Tibial nerve (tissue), 4 donors: Measurements from ENCODE around the gene ADGB. TPM values are rescaled to one million over a fixed set of nuclear protein-coding genes. Genes with fewer than 3 reads are reported as not detected.

Experiments
- DNase-seq, 2 donors: peaks; one replicate each; pipeline ENCODE4 v3.0.0-alpha.2; 2019; ENCODE audit warnings: low spot score in 2 of 2
- H3K27ac ChIP-seq, 4 donors: fragments of 200-600 bp; sonication (generic) in 3 of 4; one replicate each; pipeline ENCODE4 v1.5.1; 2017 to 2019; ENCODE audit warnings: mild to moderate bottlenecking in 1 of 4
- H3K27me3 ChIP-seq, 2 donors: fragments of 200-600 bp; sonication (generic) in 1 of 2; one replicate each; pipeline versions ENCODE4 v1.5.1 to v1.6.0; 2017 to 2019
- H3K36me3 ChIP-seq, 3 donors: fragments of 200-600 bp; sonication (generic); one replicate each; pipeline ENCODE4 v1.5.1; 2018 to 2019
- H3K4me1 ChIP-seq, 4 donors: fragments of 200-600 bp; sonication (generic) in 3 of 4; one replicate each; pipeline ENCODE4 v1.5.1; 2017 to 2019
- H3K4me3 ChIP-seq, 4 donors: fragments of 200-600 bp; sonication (generic) in 3 of 4; one replicate each; pipeline ENCODE4 v1.5.1; 2017 to 2019; ENCODE audit warnings: mild to moderate bottlenecking in 1 of 4, moderate library complexity in 1 of 4
- H3K9me3 ChIP-seq, 4 donors: fragments of 200-600 bp; sonication (generic) in 3 of 4; one replicate each; pipeline ENCODE4 v1.5.1; 2017 to 2019
- CTCF ChIP-seq, 5 experiments: fragments of 200-600 bp in 3 of 5; fragments of 450-650 bp in 2 of 5; sonication (generic) in 3 of 5; IDR thresholded peaks; one replicate each; pipeline ENCODE4 v1.5.1; 2016 to 2019; ENCODE audit warnings: antibody characterized with exemption in 5 of 5, mild to moderate bottlenecking in 3 of 5, moderate library complexity in 2 of 5
- EP300 ChIP-seq, 2 donors: sonication (generic); formaldehyde crosslinking; IDR thresholded peaks; one replicate each; pipeline ENCODE4 v1.6.1; 2017; ENCODE audit warnings: antibody characterized with exemption in 2 of 2, mild to moderate bottlenecking in 1 of 2
- POLR2A ChIP-seq, 2 donors: fragments of 450-650 bp; IDR thresholded peaks; one replicate each; pipeline ENCODE4 v1.6.1; 2017; ENCODE audit warnings: antibody characterized with exemption in 2 of 2, mild to moderate bottlenecking in 2 of 2, moderate library complexity in 2 of 2
- WGBS, 2 donors: methylation state at CpG; one replicate each; pipeline ENCODE4 v1.1.5; 2018; 5-methylcytosine and 5-hydroxymethylcytosine counted together
- total RNA-seq, 4 donors: library from RNA; depleted of rRNA; stranded (reverse); fragments of >200 nt; gene quantifications; one replicate each; pipeline ENCODE4 v1.1.0, GENCODE V29; 2016

Gene ADGB
- total RNA-seq, 4 donors from 2014 or later, result not detected

DNA sequence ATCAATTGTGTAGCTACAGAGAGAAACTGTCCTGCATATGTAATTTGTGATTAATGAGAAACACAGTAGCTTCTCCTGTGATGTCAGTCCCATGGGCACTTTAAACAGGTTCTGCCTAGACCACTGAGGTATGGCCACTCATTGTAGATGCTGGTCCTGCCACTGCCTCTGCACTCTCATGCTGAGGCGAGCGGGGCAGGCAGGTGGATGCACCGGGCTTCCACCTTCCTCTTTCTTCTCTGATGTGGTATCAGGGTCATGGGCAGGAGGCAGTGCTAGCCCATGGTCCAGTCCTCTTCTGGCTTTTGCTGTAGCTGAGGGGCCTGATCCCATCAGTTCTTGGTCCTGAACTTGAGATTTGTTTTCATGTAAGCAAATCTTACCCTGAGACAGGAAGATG is 58.7 kb downstream of the ADGB start:
- no peak overlapping the region for H3K27ac ChIP-seq
- H3K4me1 ChIP-seq, result no peaks in the 10 kb centered on the region
- H3K36me3 ChIP-seq, result no peaks in the 10 kb centered on the region
- no peak for DNase-seq
- TF ChIP-seq CTCF (IDR thresholded peaks at IDR 0.05), result no peak
- TF ChIP-seq EP300 (IDR thresholded peaks at IDR 0.05), result no peak
- no peak for TF ChIP-seq POLR2A (IDR thresholded peaks at IDR 0.05)
- H3K27me3 ChIP-seq, result no peaks in the 10 kb centered on the region
- H3K9me3 ChIP-seq, result no peaks in the 10 kb centered on the region
- WGBS, 2 donors, result 86 to 95% methylated on average over 3 of the region's 3 CpGs
- no peak overlapping the region for H3K4me3 ChIP-seq

GRCh38 chr6:146664871-146665360 is 66.1 kb downstream of the ADGB start:
- TF ChIP-seq EP300 (IDR thresholded peaks at IDR 0.05), result no peak
- TF ChIP-seq CTCF (IDR thresholded peaks at IDR 0.05), result no peak
- no peak for TF ChIP-seq POLR2A (IDR thresholded peaks at IDR 0.05)

GRCh38 chr6:146666909-146667308 is 68.1 kb downstream of the ADGB start:
- H3K27ac ChIP-seq, result no peak overlapping the region
- H3K9me3 ChIP-seq, result no peaks in the 10 kb centered on the region
- WGBS, 2 donors, result 16 to 21% methylated on average over 2 of the region's 2 CpGs
- H3K4me3 ChIP-seq, result no peak overlapping the region
- no peak for TF ChIP-seq EP300 (IDR thresholded peaks at IDR 0.05)
- no peak for TF ChIP-seq POLR2A (IDR thresholded peaks at IDR 0.05)
- no peak for TF ChIP-seq CTCF (IDR thresholded peaks at IDR 0.05)
- H3K36me3 ChIP-seq, result no peaks in the 10 kb centered on the region
- H3K27me3 ChIP-seq, result no peaks in the 10 kb centered on the region
- H3K4me1 ChIP-seq, result no peaks in the 10 kb centered on the region
- DNase-seq, result no peak

More at GRCh38 chr6:146664871-146665360, 66.1 kb downstream of the ADGB start:
- H3K27ac ChIP-seq, result no peak overlapping the region
- H3K4me1 ChIP-seq, result no peaks in the 10 kb centered on the region
- H3K36me3 ChIP-seq, result no peaks in the 10 kb centered on the region
- WGBS, 2 donors, result 44 to 48% methylated on average over 3 of the region's 3 CpGs
- no peaks in the 10 kb centered on the region for H3K9me3 ChIP-seq
- DNase-seq, result no peak
- H3K27me3 ChIP-seq, result no peaks in the 10 kb centered on the region
- no peak overlapping the region for H3K4me3 ChIP-seq

GRCh38 chr6:146670161-146670560 is 71.4 kb downstream of the ADGB start:
- Histone ChIP-seq H3K27me3 (no peaks in the 10 kb centered on the region), H3K4me1 (no peaks in the 10 kb centered on the region), H3K4me3 (no peak overlapping the region), H3K36me3 (no peaks in the 10 kb centered on the region), H3K9me3 (no peaks in the 10 kb centered on the region), H3K27ac (no peak overlapping the region)
- 87 to 89% methylated on average over 4 of the region's 4 CpGs for WGBS, 2 donors
- no peak for DNase-seq
- TF ChIP-seq POLR2A (IDR thresholded peaks at IDR 0.05), result no peak
- no peak for TF ChIP-seq CTCF (IDR thresholded peaks at IDR 0.05)
- TF ChIP-seq EP300 (IDR thresholded peaks at IDR 0.05), result no peak

DNA sequence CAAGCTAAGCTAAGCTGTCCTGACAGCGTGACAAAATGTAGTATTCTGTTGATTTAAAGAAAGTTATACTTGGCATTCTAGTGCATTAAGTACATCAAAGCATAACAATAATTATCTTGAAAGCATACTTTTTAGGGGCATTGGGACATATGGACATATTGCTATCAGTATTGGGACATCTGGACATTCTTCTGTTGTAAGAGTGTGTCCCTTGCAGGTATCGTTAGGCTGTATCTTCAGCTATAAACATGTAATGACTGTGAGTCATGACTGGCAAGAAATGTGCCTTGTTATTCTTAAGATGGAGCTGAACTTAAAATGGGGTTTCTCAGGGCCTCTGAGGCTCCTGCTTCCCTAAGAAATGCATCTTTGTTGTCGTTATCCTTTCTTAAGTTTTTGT is 74.3 kb downstream of the ADGB start:
- Histone ChIP-seq H3K4me3 (no peak overlapping the region), H3K36me3 (no peaks in the 10 kb centered on the region), H3K4me1 (no peaks in the 10 kb centered on the region), H3K27ac (no peak overlapping the region), H3K27me3 (no peaks in the 10 kb centered on the region), H3K9me3 (no peaks in the 10 kb centered on the region)
- 80 to 82% methylated on average over 3 of the region's 3 CpGs for WGBS, 2 donors
- DNase-seq, result no peak
- TF ChIP-seq EP300 (IDR thresholded peaks at IDR 0.05) (no peak), POLR2A (IDR thresholded peaks at IDR 0.05) (no peak), CTCF (IDR thresholded peaks at IDR 0.05) (no peak)
